ENCODE results near the gene CNOT3. TPM values are rescaled to one million over a fixed set of nuclear protein-coding genes. Genes with fewer than 3 reads are reported as not detected.

Gene CNOT3
- total RNA-seq, 1 donor from 2014 or later = 17.7 TPM

- no peak overlapping the region for H3K4me3 ChIP-seq
- intact Hi-C loops (cut with DNase I) = no loop called here
- no peaks in the 10 kb centered on the region for H3K9me3 ChIP-seq
- H3K4me1 ChIP-seq = peaks cover 11% of the 10 kb centered on the region
- peaks cover 0 to 82% of the 10 kb centered on the region in 2 donors for H3K36me3 ChIP-seq
- DNase-seq (ENCODE audit: extremely low spot score in 2 of 2) = no peak
- no peaks in the 10 kb centered on the region for H3K27me3 ChIP-seq
- no peak overlapping the region for H3K27ac ChIP-seq
- TF ChIP-seq POLR2AphosphoS5 (IDR thresholded peaks at IDR 0.05; ENCODE audit: insufficient read depth in 1 of 2, low read depth in 1 of 2) (no peak), POLR2A (IDR thresholded peaks at IDR 0.05) (no peak)
- TF ChIP-seq, protein P1, sequence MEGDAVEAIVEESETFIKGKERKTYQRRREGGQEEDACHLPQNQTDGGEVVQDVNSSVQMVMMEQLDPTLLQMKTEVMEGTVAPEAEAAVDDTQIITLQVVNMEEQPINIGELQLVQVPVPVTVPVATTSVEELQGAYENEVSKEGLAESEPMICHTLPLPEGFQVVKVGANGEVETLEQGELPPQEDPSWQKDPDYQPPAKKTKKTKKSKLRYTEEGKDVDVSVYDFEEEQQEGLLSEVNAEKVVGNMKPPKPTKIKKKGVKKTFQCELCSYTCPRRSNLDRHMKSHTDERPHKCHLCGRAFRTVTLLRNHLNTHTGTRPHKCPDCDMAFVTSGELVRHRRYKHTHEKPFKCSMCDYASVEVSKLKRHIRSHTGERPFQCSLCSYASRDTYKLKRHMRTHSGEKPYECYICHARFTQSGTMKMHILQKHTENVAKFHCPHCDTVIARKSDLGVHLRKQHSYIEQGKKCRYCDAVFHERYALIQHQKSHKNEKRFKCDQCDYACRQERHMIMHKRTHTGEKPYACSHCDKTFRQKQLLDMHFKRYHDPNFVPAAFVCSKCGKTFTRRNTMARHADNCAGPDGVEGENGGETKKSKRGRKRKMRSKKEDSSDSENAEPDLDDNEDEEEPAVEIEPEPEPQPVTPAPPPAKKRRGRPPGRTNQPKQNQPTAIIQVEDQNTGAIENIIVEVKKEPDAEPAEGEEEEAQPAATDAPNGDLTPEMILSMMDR (IDR thresholded peaks at IDR 0.05) = no peak
Measured at GRCh38 chr19:54145541-54146158, 8.1 kb downstream of the CNOT3 start.

DNA sequence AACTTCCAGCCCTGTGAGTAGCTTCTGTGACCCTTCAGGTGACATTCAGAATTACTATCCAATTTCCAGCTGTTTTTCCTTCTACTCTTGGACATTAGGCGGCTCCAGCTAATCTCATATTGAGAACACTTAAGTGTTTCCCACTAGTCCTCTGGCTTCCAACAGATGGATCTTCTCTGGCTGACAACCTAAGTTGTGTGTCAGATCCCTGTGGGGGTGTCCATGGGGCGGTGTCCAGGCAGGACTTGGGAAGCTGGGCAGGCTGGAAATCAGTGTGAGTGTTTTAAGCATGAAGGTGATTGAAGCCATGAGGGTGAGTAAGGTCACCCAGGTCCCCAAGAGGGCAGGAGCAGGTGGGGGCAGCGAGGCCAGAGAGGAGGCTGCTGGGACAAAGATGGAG is 10.1 kb downstream of the CNOT3 start:
- no peaks in the 10 kb centered on the region for H3K4me1 ChIP-seq
- no peak for TF ChIP-seq POLR2AphosphoS5 (IDR thresholded peaks at IDR 0.05; ENCODE audit: insufficient read depth in 1 of 2, low read depth in 1 of 2)
- TF ChIP-seq, protein P1 (IDR thresholded peaks at IDR 0.05) = no peak
- no peak for TF ChIP-seq POLR2A (IDR thresholded peaks at IDR 0.05)
- no peaks in the 10 kb centered on the region for H3K9me3 ChIP-seq
- intact Hi-C loops (cut with DNase I) = no loop called here
- H3K27ac ChIP-seq = no peak overlapping the region
- no peak for DNase-seq (ENCODE audit: extremely low spot score in 2 of 2)
- H3K36me3 ChIP-seq = peaks cover 0 to 91% of the 10 kb centered on the region in 2 donors
- no peaks in the 10 kb centered on the region for H3K27me3 ChIP-seq
- H3K4me3 ChIP-seq = no peak overlapping the region

DNA sequence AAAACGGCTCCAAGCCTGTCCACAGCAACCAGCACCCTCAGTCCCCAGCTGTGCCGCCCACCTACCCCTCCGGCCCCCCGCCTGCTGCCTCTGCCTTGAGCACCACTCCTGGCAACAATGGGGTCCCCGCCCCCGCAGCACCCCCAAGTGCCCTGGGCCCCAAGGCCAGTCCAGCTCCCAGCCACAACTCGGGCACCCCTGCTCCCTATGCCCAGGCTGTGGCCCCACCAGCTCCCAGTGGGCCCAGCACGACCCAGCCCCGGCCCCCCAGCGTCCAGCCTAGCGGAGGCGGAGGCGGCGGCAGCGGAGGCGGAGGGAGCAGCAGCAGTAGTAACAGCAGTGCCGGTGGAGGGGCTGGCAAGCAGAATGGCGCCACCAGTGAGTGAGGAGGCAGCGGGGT is 10.6 kb downstream of the CNOT3 start:
- no peak for DNase-seq (ENCODE audit: extremely low spot score in 2 of 2)
- Histone ChIP-seq H3K27ac (no peak overlapping the region), H3K4me3 (no peak overlapping the region), H3K4me1 (no peaks in the 10 kb centered on the region), H3K9me3 (no peaks in the 10 kb centered on the region), H3K27me3 (no peaks in the 10 kb centered on the region), H3K36me3 (peaks cover 0 to 91% of the 10 kb centered on the region in 2 donors)
- intact Hi-C loops (cut with DNase I) = no loop called here
- TF ChIP-seq POLR2A (IDR thresholded peaks at IDR 0.05) (no peak), POLR2AphosphoS5 (IDR thresholded peaks at IDR 0.05; ENCODE audit: insufficient read depth in 1 of 2, low read depth in 1 of 2) (no peak)
- TF ChIP-seq, protein P1 (IDR thresholded peaks at IDR 0.05) = no peak

- no peak overlapping the region for H3K27ac ChIP-seq
- no peak overlapping the region for H3K4me3 ChIP-seq
- DNase-seq (ENCODE audit: extremely low spot score in 2 of 2) = no peak
- no peaks in the 10 kb centered on the region for H3K27me3 ChIP-seq
- intact Hi-C loops (cut with DNase I) = no loop called here
- TF ChIP-seq, protein P1 (IDR thresholded peaks at IDR 0.05) = no peak
- TF ChIP-seq POLR2A (IDR thresholded peaks at IDR 0.05) (no peak), POLR2AphosphoS5 (IDR thresholded peaks at IDR 0.05; ENCODE audit: insufficient read depth in 1 of 2, low read depth in 1 of 2) (no peak)
- H3K36me3 ChIP-seq = peaks cover 0 to 90% of the 10 kb centered on the region in 2 donors
- no peaks in the 10 kb centered on the region for H3K9me3 ChIP-seq
- H3K4me1 ChIP-seq = no peaks in the 10 kb centered on the region
Measured at GRCh38 chr19:54149021-54149812, 11.7 kb downstream of the CNOT3 start.

All from vagina (tissue), 2 donors.